Glutamatergic neuron (in vitro differentiated cells): ENCODE data around the gene CFAP52. TPM values are rescaled to one million over a fixed set of nuclear protein-coding genes. Genes with fewer than 3 reads are reported as not detected.

Source experiments
- DNase-seq: peaks from one replicate; pipeline ENCODE4 v3.0.0; 2022
- H3K27ac Mint-ChIP-seq: one replicate; pipeline ENCODE4 v1.8.0; 2020; ENCODE audit warnings: mild to moderate bottlenecking, mixed read lengths, inconsistent platforms; ENCODE audit not compliant: unreplicated experiment
- H3K27me3 Mint-ChIP-seq: one replicate; pipeline ENCODE4 v1.8.0; 2020; ENCODE audit warnings: mild to moderate bottlenecking, moderate library complexity, mixed read lengths, inconsistent platforms; ENCODE audit not compliant: unreplicated experiment
- H3K36me3 Mint-ChIP-seq: one replicate; pipeline ENCODE4 v1.8.0; 2020; ENCODE audit warnings: mild to moderate bottlenecking, mixed read lengths, inconsistent platforms; ENCODE audit not compliant: unreplicated experiment
- H3K4me1 Mint-ChIP-seq: one replicate; pipeline ENCODE4 v1.8.0; 2020; ENCODE audit warnings: mild to moderate bottlenecking, low read depth, mixed read lengths, inconsistent platforms; ENCODE audit not compliant: unreplicated experiment
- H3K4me3 Mint-ChIP-seq: one replicate; pipeline ENCODE4 v1.8.0; 2020; ENCODE audit warnings: mild to moderate bottlenecking, mixed read lengths, inconsistent platforms; ENCODE audit not compliant: unreplicated experiment
- H3K9me3 Mint-ChIP-seq: one replicate; pipeline ENCODE4 v1.8.0; 2020; ENCODE audit warnings: mild to moderate bottlenecking, moderate library complexity, mixed read lengths, inconsistent platforms; ENCODE audit not compliant: unreplicated experiment
- CTCF ChIP-seq: fragments of 200-600 bp; sonication (generic); IDR thresholded peaks from one replicate; pipeline ENCODE4 v1.5.0; 2021; ENCODE audit not compliant: partially characterized antibody, unreplicated experiment
- long read RNA-seq: library from polyadenylated mRNA; unstranded; transcript quantifications from one replicate; pipeline ENCODE4 v2.0.0, GENCODE V29; 2020; ENCODE audit not compliant: unreplicated experiment
- total RNA-seq: library from RNA; stranded (reverse); fragmentation: NEBNext Ultra II Directional; extraction: Animal tissue kit (Norgen Biotek cat#: 25700); gene quantifications from one replicate; pipeline ENCODE4 v1.2.1, GENCODE V29; 2021; ENCODE audit not compliant: unreplicated experiment

The CFAP52 gene, protein sequence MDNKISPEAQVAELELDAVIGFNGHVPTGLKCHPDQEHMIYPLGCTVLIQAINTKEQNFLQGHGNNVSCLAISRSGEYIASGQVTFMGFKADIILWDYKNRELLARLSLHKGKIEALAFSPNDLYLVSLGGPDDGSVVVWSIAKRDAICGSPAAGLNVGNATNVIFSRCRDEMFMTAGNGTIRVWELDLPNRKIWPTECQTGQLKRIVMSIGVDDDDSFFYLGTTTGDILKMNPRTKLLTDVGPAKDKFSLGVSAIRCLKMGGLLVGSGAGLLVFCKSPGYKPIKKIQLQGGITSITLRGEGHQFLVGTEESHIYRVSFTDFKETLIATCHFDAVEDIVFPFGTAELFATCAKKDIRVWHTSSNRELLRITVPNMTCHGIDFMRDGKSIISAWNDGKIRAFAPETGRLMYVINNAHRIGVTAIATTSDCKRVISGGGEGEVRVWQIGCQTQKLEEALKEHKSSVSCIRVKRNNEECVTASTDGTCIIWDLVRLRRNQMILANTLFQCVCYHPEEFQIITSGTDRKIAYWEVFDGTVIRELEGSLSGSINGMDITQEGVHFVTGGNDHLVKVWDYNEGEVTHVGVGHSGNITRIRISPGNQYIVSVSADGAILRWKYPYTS
- total RNA-seq: not detected
- long read RNA-seq: 0 reads

DNA sequence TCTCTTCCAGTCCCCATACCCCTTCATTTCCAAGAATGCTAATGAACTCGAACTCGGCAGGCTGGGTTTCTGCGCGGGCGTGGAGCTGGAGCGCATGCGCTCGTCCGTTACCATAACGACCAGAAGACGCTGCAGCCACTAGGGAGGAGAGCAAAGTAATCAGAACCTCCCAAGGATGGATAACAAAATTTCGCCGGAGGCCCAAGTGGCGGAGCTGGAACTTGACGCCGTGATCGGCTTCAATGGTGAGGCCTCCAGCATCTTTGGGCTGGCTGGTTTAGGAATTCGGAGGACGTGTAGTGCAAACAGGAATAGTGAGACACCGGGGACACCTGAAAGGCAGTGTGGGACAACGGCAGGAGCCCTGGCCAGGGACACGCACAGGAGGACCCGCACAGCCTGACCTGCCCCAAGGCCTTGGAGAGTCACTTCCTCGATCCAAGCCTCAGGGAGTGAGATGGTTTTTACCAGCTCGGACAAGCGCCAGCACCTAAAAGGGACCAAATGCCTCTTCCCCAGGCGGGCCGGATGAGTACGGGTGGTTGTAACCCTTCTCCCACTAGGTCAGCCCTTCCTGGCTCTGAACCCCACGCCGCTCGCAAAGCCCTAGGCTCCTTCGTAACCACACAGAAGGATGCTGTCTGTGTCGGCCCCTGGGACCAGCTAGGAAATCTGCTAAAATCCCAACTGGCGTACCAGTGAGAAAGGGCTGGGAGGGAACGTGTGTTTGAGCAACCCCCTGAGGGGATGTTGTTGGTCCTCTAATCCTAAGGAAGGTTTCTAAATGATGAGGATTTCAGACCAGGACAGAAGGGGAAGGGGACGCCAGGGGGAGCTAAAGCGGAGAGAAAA, at the start of gene CFAP52:
CFAP52 (plus strand) TSS at position 122 of the 852 bp plus-strand sequence; CDS start at position 176, 54 bp downstream.
- Mint-ChIP-seq H3K4me1 (peaks cover 5% of the 10 kb centered on the region), H3K9me3 (peaks cover 2% of the 10 kb centered on the region), H3K27ac (peak within 1 kb of the TSS; percentile 84), H3K36me3 (no peaks in the 10 kb centered on the region), H3K27me3 (peaks cover 2% of the 10 kb centered on the region), H3K4me3 (peak within 1 kb of the TSS; percentile 100)
- peak; percentile 55 for TF ChIP-seq CTCF
- peak; percentile 87 for DNase-seq

- H3K4me3 Mint-ChIP-seq: no peak overlapping the region
- H3K4me1 Mint-ChIP-seq: no peaks in the 10 kb centered on the region
- no peaks in the 10 kb centered on the region for H3K9me3 Mint-ChIP-seq
- peaks cover 2% of the 10 kb centered on the region for H3K27me3 Mint-ChIP-seq
- no peak for DNase-seq
- H3K27ac Mint-ChIP-seq: no peak overlapping the region
- H3K36me3 Mint-ChIP-seq: no peaks in the 10 kb centered on the region
- no peak for TF ChIP-seq CTCF
Measured at GRCh38 chr17:9527788-9528187, 48.7 kb upstream of the CFAP52 start.

DNA sequence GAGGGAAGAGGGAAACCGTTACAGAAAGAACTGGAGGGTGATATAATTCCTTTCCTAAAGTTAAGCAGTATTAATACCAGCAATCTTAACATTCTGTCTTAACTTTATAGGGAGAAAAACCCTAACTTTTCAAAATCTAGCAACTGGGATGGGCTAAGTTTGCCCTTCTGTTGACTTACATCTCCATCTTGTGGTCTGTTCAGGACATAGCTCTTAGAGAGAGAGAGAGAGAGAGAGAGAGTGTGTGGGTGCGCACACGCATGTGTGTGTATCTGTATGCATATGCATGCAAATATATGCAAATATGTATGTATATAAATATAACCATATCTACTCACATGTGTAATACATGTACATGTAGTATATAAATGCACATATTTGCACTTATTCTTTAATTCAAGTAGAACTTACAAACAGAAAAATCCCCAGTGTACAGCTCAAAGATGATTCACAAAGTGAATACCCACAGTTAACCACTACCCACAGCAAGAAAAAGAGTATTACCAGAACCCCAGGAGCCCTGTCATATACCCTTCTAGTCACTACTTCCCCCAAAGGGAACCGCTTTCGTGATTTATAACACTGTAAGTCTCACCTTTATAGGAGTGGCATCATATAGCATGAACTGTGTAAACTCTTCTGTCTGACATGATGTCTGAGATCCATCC, 47.3 kb upstream of the CFAP52 start:
- no peak for DNase-seq
- H3K36me3 Mint-ChIP-seq: no peaks in the 10 kb centered on the region

GRCh38 chr17:9531034-9531433, 45.4 kb upstream of the CFAP52 start:
- Mint-ChIP-seq H3K27ac (no peak overlapping the region), H3K27me3 (peaks cover 1% of the 10 kb centered on the region), H3K9me3 (no peaks in the 10 kb centered on the region), H3K4me1 (no peaks in the 10 kb centered on the region), H3K36me3 (no peaks in the 10 kb centered on the region), H3K4me3 (no peak overlapping the region)
- DNase-seq: no peak
- no peak for TF ChIP-seq CTCF

More for the DNA sequence above, 47.3 kb upstream of the CFAP52 start:
- no peaks in the 10 kb centered on the region for H3K4me1 Mint-ChIP-seq
- H3K27ac Mint-ChIP-seq: no peak overlapping the region
- H3K27me3 Mint-ChIP-seq: peaks cover 3% of the 10 kb centered on the region
- peak; percentile 26 for TF ChIP-seq CTCF
- no peaks in the 10 kb centered on the region for H3K9me3 Mint-ChIP-seq
- H3K4me3 Mint-ChIP-seq: no peak overlapping the region
